SKM-1 (cell line): ENCODE results near the gene KCNT1.

ENCODE experiments used
- DNase-seq: peaks from one replicate; lab custom pipeline; 2025; ENCODE audit not compliant: unreplicated experiment; lab: John Stamatoyannopoulos, UW

Gene KCNT1

DNA sequence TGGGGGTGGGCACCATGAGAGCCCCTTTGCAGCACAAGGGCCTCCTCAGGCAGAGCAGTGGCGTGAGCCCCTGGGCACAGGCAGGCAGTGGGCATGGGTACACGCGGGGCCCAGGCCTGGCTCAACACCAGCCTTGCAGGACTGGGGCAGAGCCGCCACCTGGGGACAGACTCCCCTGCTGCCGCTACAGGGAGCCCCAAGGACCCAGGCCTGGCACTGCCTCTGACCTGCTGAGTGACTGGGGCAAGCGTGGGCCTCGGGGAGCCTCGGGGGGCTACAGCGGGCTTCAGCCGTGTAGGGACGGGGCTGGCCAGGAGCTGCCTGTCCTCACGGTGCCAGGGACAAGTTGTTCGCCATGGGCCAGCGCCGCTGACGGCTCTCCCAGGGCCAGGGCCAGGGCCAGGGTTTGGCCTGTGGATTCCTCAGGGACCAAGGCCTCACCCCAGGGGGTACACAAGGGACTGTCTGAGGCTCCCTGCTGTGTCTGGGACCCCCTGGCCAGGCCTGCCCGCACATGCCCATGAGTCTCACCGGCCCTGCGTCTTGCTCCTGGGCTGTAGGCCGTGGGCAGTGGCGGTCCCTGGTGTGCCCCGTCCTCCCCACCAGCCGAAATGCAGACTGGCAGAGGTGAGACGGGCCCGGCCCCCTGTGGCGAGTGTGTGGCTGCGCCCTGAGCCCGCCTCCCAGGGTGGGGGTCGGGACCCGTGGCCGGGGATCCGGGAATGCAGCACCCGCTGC lies 42.5 kb downstream of the KCNT1 start:
- no peak for DNase-seq

DNA sequence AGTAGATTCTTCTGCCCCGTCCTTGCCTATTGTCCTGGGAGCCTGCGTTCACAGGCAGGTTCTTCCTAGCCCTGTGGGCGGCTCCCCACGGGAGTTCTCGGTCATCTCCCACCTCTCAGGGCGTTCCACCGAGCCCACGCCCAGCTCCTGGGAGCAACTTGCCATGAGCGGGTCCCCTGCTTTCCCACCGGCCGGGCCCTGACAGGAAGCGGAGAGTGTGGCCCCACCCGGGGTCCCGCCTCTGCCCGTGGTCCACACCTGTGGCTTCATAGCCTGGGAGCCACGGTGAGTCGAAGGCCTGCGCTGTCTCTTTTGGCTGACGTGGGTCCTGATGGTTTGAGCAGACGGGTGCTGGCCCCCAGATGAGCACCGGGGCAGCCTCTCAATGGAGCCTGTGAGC lies 43.2 kb downstream of the KCNT1 start:
- no peak for DNase-seq

DNA sequence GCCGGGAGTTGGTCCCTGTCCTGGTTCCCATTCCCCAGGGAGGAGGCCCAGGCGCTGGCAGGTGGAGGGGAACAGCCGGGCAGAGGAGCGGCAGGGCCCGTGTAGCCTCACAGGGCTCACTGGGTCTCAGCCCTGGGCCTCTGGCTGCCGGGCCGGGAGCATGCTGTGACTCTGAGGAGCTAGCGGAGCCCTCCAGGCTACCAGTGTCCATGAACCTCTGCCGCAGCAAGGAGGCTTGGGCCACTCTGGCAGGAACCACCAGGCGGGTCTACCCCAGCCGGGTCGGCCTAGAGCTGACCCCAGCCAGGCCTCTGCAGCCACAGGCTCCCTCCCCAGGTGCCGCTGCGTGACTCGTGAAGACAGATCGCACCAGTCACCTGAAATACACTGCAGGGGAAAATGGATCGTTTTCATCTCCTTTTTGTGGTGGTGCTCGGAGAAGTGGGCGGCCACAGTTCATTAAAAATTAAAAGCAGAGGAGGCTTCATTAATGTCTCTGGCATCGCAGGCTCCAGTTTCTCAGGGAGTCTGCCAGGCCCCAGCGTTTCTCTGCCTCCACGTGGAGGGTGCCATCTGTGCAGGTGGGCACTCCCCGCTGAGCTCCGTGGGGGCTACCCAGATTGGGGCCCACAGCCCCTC lies 43.8 kb downstream of the KCNT1 start:
- no peak for DNase-seq

DNA sequence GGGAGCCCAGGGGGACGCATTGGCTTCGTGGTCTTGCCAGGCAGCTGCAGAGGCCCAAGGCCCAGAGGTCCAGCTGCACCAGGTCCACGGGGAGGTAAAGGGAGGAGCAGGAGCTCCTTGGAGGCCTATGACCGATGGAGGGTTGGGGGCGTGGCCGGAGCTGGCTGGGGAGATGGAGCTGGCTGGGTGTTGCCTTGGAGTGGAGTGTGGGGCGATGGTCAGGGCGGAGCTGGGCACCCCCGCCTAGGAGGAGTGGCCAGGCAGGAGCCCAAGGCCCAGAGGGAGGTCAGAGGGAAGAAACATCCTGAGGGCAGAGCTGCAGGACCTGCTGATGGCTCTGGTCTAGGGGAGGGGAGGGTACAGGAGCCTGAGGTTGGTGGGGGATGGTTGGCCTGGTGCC lies 44.6 kb downstream of the KCNT1 start:
- no peak for DNase-seq

DNA sequence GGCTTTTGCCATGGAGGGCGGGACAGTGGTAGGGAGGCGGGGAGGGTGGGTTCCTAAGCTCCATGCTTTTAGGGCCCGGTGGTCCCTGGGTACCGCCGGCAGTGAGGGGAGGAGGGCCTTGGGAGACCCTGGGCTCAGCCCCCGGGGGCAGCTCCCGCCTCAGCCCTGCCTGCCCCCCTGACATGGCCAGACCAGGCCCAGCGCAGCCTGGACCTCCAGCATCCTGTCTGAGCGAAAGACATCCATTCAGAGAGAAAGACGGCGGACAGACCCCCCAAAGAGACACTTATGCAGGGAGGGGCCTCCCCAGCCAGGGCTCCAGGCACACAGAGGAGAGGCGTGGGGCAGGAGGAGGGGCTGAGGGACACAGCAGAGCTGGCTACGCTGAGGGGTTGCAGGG lies 45.3 kb downstream of the KCNT1 start:
- DNase-seq: no peak

DNA sequence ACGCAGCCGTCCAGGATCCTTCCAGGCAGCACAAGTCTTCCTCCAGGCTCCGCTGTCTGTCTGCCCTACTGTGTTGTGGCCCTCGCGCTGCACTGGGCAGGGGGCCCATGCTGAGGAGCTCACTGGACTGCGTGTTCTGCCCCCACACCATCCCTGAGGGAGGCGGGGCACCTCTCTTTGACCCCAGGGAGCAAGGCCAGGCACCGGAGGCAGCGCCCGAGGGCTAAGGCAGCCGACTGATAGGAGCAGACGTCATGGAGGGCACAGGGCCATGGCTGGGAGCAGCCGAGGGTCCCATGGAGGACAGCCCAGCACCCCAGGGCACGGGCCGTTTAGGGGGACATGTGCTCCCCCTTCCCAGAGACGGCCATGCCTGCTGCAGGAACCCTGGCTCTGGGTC lies 46.7 kb downstream of the KCNT1 start:
- no peak for DNase-seq

DNA sequence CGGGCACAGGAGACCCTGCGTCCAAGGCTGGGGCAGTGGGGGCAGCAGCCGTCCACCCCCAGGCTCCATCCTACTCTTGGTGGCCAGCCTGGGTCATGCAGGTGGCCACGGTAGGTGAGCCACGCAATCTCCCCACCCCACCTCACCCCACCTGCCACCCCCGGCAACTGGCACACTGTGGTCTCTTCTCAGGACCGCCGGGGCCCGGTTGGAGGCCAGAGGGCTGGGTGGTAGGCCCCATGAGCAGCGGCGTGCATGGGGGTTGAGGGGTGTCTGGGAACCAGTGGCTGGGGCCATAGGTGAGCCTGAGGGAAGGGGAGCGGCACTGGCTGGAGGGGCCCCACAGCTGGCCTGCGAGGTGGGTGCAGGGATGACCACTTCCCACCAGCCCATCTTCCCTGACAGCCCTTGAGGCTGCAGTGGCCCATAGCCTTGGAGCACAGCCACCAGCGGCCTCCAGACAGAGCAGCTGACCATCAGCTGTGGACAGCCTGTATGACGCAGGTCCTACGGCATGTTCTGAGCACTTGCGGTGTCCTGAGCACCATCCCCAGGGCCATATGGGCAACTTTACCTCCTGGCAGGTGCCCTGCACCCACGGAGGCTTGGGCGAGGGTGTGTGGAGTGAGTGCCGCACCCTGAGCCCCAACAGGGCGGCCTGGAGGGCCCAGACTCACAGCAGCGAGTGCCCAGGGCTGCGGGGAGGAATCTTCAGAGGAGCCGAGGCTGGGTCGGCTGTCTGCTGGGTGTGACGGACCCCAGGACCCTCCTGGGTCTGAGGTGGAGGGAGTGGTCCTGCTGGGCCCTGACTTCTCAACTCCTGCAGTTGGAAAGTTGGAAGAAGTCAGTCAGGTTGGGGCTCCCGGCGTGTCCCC lies 47.4 kb downstream of the KCNT1 start:
- no peak for DNase-seq

DNA sequence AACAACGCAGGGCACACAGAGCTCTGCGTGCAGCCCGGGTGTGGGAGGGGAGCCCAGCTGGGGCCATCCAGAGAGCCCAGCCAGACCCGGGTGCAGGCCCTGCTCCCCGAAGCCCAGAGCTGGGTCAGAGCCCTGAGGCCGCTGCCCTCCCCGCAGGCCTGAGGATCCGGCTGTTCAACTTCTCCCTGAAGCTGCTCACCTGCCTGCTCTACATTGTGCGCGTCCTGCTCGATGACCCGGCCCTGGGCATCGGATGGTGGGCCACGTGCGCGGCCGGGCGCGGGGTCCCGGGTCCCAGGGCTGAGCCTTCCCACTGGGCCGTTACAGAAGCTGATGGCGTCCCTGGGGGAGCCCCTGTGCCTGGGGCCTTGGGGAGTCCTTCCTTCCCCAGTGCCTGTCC lies 48.8 kb downstream of the KCNT1 start:
- DNase-seq: no peak

DNA sequence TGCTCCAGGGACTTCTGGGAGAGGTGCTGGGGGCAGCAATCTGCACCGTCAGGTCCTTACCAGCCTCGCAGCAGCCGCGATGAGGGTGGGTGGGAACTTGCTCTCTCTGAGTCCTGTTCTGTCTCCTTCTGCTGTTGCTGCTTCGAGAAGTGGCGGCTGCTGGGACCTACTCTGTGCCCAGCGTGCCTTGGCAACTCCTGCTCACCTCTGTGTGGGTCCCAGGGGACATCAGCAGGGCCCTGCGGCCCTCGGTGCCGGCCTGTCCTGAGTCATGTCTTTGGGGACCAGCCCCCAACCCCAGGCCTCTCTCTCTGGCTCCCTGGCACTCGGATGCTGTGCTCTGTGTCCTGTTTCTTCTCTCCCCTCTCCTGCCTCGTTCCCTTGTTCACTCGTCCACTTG lies 49.5 kb downstream of the KCNT1 start:
- DNase-seq: no peak

DNA sequence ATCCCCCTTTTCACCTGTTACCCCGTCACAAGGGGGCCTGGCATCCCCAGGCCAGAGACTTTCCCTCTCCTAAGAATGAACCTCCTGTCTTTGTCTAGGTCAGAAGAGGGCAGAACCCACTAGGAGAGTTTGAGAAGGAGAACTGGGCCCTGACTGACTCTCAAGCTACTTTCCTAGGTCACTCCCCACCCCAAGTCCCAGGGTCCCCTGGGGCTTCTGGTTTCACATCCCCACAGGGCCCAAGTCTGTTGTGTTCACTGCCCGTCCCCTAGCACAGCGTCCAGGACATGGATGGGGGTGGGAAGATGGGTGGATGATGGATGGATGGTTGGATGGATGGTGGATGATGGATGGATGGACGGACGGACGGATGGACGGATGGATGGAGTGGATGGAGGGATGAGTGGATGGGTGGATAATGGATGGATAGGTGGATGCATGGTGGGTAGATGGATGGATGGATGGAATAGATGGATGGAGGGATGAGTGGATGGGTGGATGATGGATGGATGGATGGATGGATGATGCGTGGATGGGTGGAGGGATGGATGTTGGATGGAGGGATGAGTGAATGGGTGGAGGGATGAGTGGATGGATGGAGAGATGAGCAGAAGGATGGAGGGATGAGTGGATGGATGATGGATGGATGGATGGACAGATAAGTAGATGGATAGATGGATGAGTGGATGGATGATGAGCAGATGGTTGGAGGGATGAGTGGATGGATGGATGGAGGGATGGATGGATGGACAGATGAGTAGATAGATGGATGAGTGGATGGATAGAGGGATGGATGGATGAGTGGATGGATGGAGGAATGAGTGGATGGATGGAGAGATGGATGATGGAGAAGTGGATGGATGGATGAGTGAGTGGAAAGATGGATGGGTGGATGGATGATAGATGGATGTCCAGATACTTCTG lies 50.6 kb downstream of the KCNT1 start:
- DNase-seq: no peak

DNA sequence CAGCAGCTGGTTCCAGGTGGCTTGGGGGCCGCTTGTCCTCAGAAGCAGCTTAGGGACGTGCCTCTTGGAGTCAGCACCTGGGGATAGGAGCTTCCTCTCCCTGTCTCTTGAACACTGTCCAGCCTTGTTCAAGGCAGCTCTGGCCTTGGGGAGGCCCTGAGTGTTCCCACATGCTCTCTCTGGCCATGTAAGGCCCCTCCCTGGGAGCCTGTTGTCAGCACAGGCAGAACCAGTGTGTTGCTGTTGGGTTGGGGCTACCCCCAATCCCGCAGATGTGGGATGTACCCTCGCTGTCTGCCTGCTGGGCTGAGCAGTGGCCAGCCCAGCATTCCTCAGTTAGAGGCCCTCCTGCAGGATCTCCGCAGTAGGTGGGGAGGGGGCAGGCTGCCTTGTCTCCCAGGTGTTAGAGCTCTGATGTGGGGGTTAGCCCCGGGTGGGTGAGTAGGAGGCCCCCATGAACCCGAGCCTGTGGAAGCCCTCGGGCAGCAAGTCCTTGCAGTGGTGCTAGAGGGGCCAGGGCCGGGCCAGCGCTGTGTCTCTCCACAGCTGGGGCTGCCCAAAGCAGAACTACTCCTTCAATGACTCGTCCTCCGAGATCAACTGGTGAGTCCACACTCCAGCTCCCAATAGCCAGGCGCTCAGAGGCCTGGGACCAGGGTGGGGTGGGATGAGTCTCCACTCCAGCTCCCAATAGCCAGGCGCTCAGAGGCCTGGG lies 51.6 kb downstream of the KCNT1 start:
- no peak for DNase-seq

DNA sequence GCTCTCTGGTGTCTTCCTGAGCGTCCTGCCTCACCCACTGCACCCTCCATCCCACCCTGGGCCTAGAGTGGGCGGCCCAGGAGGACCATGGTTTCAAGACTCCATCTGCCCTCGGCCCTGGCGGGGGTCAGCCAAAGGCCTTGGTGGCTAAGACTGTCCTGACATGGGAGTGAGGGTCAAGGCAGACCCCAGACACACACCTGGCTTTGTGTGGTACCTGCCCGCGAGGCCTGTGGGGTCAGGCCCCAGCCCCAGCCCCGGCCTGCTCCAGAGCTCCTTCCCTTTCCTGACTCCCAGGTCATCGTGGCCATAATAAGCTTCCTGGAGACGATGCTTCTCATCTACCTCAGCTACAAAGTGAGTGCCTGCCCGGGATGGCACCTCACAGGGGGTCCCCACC lies 54.6 kb downstream of the KCNT1 start:
- no peak for DNase-seq

DNA sequence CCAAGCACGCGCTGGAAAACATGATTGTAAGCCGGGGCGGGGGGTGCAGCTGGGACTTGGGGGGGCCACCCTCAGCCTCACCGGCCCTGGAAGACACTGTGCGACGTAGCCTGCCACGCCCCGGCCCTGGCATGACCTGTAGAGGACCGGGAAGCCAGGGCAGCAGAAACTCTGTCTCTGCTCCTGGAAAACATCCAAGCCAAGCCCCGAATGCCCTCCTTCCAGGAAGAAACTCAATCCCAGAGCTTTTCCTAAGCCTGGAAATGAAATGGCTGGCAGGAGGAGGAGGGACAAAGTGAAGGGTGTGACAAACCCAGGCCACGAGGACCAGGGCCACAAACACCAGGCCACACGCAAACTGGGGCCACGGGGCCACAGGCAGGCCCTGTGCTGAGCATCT lies 55.4 kb downstream of the KCNT1 start:
- no peak for DNase-seq

DNA sequence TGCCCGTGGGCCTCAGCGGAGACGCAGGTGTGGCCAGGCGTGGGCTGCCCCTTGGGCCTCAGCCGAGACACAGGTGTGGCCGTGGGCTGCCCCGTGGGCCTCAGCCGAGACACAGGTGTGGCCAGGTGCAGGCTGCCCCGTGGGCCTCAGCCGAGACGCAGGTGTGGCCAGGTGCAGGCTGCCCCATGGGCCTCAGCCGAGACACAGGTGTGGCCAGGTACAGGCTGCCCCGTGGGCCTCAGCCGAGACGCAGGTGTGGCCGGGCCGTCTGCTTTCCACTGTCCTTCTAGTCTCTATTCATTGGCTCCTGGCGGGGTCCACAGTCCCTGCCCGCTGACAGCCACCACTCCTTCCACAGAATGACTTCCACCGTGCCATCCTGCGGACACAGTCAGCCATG lies 56.1 kb downstream of the KCNT1 start:
- DNase-seq: no peak

DNA sequence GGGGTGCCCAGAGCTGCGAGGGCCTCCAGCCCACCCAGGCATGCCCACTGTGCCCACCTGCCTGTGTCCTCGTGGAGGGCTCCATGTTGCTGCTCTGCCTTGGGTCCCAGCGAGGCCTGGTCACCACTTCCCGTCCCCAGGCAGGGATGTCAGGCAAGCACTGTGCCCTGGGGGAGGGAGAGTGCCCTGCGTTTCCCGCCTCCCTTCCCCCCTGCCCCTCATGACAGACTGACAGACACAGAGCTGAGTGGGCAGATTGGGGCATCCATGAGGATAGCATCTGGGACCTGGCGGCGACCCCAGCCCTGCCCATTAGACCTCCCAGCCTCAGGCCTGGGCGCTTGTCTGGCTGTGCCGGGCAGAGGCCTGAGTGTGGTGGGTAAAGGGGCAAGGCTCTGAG lies 56.9 kb downstream of the KCNT1 start:
- no peak for DNase-seq

DNA sequence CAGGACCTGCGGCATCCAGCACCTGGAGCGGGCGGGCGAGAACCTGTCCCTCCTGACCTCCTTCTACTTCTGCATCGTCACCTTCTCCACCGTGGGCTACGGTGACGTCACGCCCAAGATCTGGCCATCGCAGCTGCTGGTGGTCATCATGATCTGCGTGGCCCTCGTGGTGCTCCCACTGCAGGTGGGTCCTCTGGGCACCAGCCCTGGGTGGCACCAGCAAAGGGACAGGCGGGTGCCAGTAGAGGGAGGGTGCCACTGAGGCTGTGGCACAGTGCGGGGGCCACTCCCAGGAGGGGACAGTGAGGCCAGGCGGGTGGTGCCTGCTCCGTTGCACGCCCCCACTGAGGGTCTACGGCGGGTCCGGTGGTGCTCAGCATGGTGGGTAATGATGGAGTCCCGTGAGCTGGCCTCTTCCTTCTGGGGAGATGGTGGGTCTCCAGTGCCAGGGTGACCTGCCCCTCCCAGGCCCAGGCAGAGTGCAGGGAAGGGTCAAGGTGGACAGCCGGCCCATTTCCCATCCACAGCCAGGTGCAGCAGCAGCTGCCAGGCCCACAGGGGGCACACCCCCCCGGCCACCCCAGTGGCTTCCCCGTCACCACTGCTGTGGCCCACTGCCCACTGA lies 57.8 kb downstream of the KCNT1 start:
- DNase-seq: no peak

DNA sequence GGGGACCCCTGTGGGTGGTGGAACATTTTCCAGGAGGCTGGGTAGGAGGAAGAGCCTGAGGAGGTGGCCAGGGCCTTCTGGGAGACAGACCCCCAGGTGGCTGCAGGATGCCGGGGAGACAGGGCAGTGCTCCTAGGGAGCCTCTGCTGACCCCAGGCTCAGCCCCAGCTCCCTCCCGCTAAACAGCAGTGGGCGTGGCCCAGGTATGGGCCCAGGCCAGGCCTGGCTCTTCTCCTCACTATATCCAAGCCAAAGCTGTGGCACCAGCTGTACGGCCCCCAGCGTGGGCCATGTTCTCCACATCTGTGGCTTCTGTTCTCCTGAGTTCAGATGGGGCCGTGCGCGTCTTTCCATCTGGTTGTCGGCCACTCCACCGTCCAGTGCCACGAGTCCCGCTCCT lies 58.5 kb downstream of the KCNT1 start:
- DNase-seq: no peak

DNA sequence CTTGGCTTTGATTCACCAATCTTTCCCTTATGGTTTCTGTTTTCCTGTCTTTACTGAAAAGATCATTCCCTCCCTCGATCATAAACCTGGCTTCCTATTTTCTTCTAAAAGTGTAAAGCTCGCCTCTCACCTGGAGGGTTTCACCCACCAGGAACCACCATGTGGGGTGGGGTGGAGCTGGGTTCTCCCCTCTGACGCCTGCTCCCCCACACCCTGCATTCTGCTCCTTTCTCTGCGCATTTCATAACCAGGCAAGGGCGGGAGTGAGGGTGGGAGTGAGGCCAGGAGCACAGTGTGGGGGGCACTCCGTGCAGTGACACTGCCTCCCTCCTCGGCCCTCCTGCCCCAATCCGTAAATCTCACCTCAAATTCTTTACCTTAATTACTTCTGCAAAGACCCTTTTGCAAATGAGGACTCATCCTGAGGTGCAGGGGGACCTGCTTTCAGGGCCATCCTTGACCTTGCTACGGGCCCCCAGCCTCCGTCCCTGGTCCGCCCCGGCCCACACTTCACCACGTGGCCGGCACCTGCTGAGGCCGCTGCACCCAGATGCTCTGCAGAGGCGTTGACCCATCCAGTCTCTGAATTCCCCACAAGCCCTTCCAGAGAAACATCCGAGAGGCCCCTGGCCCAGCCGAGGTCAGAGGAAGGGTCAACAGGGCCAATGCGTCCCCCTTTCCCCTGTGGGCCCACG lies 59.3 kb downstream of the KCNT1 start:
- DNase-seq: no peak

DNA sequence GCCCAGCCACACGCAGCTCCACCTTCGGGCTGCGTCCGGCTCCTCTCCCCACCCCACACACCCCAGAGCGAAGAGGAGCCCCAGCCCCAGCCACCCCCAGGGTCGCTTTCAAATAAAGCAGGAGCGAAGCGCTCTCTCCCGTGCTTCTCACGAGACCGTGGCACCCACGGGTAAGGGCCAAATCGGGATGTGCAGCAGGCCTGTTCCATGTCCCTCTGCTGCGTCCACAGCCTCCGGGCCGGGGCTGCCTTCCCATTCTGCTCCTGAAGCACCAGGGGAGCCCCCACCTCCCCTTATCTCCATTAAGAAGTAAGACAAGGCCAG lies 59.8 kb downstream of the KCNT1 start:
- DNase-seq: no peak

DNA sequence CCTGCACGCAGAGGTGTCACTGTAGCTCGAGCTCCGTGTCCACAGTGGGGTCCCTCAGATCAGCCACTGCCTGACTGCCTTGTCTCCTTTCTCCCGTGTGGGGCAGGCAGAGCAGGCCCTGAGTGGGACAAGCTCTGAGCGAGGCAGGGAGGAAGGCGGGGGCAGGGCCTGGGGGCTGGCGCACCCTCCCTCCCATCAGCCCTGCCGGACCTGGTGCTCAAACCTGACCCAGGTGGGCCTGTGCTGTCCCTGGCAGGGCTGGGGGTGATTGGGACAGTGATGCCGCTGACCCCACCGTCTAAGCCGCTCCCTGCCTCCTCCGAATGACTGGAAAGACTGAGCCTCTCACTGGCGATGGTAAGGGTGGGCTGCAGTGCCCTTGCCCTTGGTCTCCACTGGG lies 60.9 kb downstream of the KCNT1 start:
- DNase-seq: no peak
